Body of pancreas (tissue), 4 donors: ENCODE results near the gene VAMP2. TPM values are rescaled to one million over a fixed set of nuclear protein-coding genes. Genes with fewer than 3 reads are reported as not detected.

Experiments
- ATAC-seq: fragments of 150-250 bp; one replicate; pipeline ENCODE4 v1.9.1; 2016
- DNase-seq, 4 donors: peaks; one replicate each; pipeline ENCODE4 v3.0.0-alpha.2; 2019
- H3K27ac ChIP-seq, 4 donors: fragments of 200-600 bp; sonication (generic); 1 replicate in 3 of 4; 2 replicates in 1 of 4; pipeline versions ENCODE4 v1.5.1 to v1.6.1; 2016 to 2019; ENCODE audit warnings: mild to moderate bottlenecking in 1 of 4, mixed read lengths in 1 of 4, moderate library complexity in 1 of 4
- H3K27me3 ChIP-seq, 2 donors: fragments of 200-600 bp; sonication (generic); one replicate each; pipeline ENCODE4 v1.6.0; 2016; ENCODE audit warnings: mild to moderate bottlenecking in 1 of 2
- H3K36me3 ChIP-seq, 2 donors: fragments of 200-600 bp; sonication (generic); replicated peaks in 1 of 2; 2 replicates each; pipeline ENCODE4 v1.5.1; 2016; ENCODE audit warnings: low read depth in 2 of 2; ENCODE audit not compliant: insufficient read depth in 1 of 2
- H3K4me1 ChIP-seq: fragments of 200-600 bp; sonication (generic); one replicate; pipeline ENCODE4 v1.6.0; 2016
- H3K4me3 ChIP-seq, 2 donors: fragments of 200-600 bp; sonication (generic); 1 replicate in 1 of 2; 2 replicates in 1 of 2; pipeline ENCODE4 v1.5.1; 2016 to 2019
- H3K9me3 ChIP-seq, 3 donors: fragments of 200-600 bp; sonication (generic); 1 replicate in 2 of 3; 2 replicates in 1 of 3; pipeline ENCODE4 v1.5.1; 2016
- CTCF ChIP-seq, 7 experiments: fragments of 450-650 bp in 4 of 7; fragments of 200-600 bp in 3 of 7; sonication (generic) in 3 of 7; IDR thresholded peaks; one replicate each; pipeline ENCODE4 v1.5.1; 2016 to 2019; ENCODE audit warnings: antibody characterized with exemption in 7 of 7
- POLR2A ChIP-seq, 3 donors: fragments of 450-650 bp; IDR thresholded peaks; one replicate each; pipeline ENCODE4 v1.6.1; 2016; ENCODE audit warnings: antibody characterized with exemption in 3 of 3, mild to moderate bottlenecking in 2 of 3
- WGBS, 2 donors: methylation state at CpG; one replicate each; pipeline ENCODE4 v1.1.5; 2017; 5-methylcytosine and 5-hydroxymethylcytosine counted together
- intact Hi-C: fragments of 100-400 bp; cut with DNase I; formaldehyde crosslinking; loops from one replicate; pipeline ENCODE4 v1.15.1; 2023
- total RNA-seq, 2 donors: library from RNA; depleted of rRNA; stranded (reverse); fragments of >200 nt; gene quantifications; one replicate each; pipeline ENCODE4 v1.1.0, GENCODE V29; 2016

Gene VAMP2
- total RNA-seq, 2 donors from 2014 or later = 16.3 to 26.4 TPM

- intact Hi-C loops = no loop called here
- H3K4me3 ChIP-seq = no peak overlapping the region
- no peak for DNase-seq
- H3K27ac ChIP-seq = no peak overlapping the region
- no peaks in the 10 kb centered on the region for H3K27me3 ChIP-seq
- WGBS, 2 donors = 89 to 93% methylated on average over 6 of the region's 6 CpGs
- peaks cover 20% of the 10 kb centered on the region for H3K4me1 ChIP-seq
- TF ChIP-seq POLR2A (IDR thresholded peaks at IDR 0.05) (no peak), CTCF (IDR thresholded peaks at IDR 0.05) (no peak)
- H3K9me3 ChIP-seq = no peaks in the 10 kb centered on the region
- ATAC-seq = no peak
- H3K36me3 ChIP-seq = no peaks in the 10 kb centered on the region
Observed at GRCh38 chr17:8166731-8167130, 4.0 kb upstream of the VAMP2 start.

GRCh38 chr17:8164815-8165131 is 2.0 kb upstream of the VAMP2 start:
- WGBS, 2 donors = 59 to 64% methylated on average over 5 to 6 of the region's 6 CpGs
- TF ChIP-seq CTCF (IDR thresholded peaks at IDR 0.05) = no peak
- Histone ChIP-seq H3K4me3 (no peak overlapping the region), H3K27ac (peak overlapping the region; percentile 41 to 99 (median 99)), H3K36me3 (no peaks in the 10 kb centered on the region), H3K9me3 (no peaks in the 10 kb centered on the region), H3K4me1 (peaks cover 32% of the 10 kb centered on the region), H3K27me3 (no peaks in the 10 kb centered on the region)
- ATAC-seq (no peak), DNase-seq (peak in 1 of 4 donors; percentile 12)
- intact Hi-C loops = no loop called here

GRCh38 chr17:8163978-8164814 is 1.4 kb upstream of the VAMP2 start:
- Histone ChIP-seq H3K9me3 (no peaks in the 10 kb centered on the region), H3K27ac (peak overlapping the region; percentile 41 to 99 (median 99)), H3K4me3 (no peak overlapping the region), H3K27me3 (no peaks in the 10 kb centered on the region), H3K4me1 (peaks cover 38% of the 10 kb centered on the region), H3K36me3 (no peaks in the 10 kb centered on the region)
- intact Hi-C loops = no loop called here
- no peak for ATAC-seq
- TF ChIP-seq POLR2A (IDR thresholded peaks at IDR 0.05) = peak in 1 of 3 donors; percentile 25
- TF ChIP-seq CTCF (IDR thresholded peaks at IDR 0.05) = no peak
- DNase-seq = peak in 3 of 4 donors; percentile 70 to 81 (median 73)
- WGBS, 2 donors = 17 to 27% methylated on average over 7 to 13 of the region's 13 CpGs

- ATAC-seq = peak; percentile 32
- H3K4me1 ChIP-seq = peaks cover 47% of the 10 kb centered on the region
- peak overlapping the region; percentile 90 to 99 (median 99) for H3K27ac ChIP-seq
- TF ChIP-seq POLR2A (IDR thresholded peaks at IDR 0.05) (peak in 2 of 3 donors; percentile 6 to 35), CTCF (IDR thresholded peaks at IDR 0.05) (no peak)
- peak in 3 of 4 donors; percentile 49 to 51 (median 50) for DNase-seq
- intact Hi-C loops = no loop called here
- H3K27me3 ChIP-seq = no peaks in the 10 kb centered on the region
- H3K4me3 ChIP-seq = no peak overlapping the region
- no peaks in the 10 kb centered on the region for H3K36me3 ChIP-seq
- 17 to 53% methylated on average over 15 to 33 of the region's 55 CpGs for WGBS, 2 donors
- no peaks in the 10 kb centered on the region for H3K9me3 ChIP-seq
Observed at GRCh38 chr17:8162997-8163977, 539 bp upstream of the VAMP2 start.
